Measurements from ENCODE around the gene PREX1.

DNA sequence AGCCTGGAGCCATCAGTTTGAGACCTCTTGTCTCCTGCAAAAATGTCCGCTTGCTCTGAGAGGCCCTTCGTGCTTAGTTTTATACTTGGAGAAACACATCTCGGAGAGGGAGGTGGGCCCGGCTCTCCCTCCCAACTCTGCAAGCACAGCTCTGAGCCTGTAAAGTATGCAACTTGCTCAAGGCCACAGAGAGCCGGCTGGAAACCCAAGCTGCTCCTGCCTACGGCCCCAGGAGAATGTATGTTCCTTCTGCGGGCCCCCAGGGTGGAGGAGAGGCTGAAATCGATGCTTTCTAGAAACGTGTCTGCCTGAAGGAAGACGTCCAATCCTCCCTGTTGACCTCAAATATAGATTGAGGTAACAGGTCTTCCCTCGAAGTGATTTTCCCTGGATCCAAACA, 205.4 kb downstream of the PREX1 start:
- TF ChIP-seq, protein P1, sequence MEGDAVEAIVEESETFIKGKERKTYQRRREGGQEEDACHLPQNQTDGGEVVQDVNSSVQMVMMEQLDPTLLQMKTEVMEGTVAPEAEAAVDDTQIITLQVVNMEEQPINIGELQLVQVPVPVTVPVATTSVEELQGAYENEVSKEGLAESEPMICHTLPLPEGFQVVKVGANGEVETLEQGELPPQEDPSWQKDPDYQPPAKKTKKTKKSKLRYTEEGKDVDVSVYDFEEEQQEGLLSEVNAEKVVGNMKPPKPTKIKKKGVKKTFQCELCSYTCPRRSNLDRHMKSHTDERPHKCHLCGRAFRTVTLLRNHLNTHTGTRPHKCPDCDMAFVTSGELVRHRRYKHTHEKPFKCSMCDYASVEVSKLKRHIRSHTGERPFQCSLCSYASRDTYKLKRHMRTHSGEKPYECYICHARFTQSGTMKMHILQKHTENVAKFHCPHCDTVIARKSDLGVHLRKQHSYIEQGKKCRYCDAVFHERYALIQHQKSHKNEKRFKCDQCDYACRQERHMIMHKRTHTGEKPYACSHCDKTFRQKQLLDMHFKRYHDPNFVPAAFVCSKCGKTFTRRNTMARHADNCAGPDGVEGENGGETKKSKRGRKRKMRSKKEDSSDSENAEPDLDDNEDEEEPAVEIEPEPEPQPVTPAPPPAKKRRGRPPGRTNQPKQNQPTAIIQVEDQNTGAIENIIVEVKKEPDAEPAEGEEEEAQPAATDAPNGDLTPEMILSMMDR (conservative IDR thresholded peaks at IDR 0.05) = no peak
- no peak for TF ChIP-seq EZH2 (IDR thresholded peaks at IDR 0.05; ENCODE audit: low read depth)

Data from PC-9 (cell line).